Psoas muscle (tissue), 8 donors: Measurements from ENCODE around the gene FGD1. TPM values are rescaled to one million over a fixed set of nuclear protein-coding genes. Genes with fewer than 3 reads are reported as not detected.

ENCODE experiments used
- ATAC-seq, 4 donors: fragments of 200-7000 bp; cut with Tn5 transposase; one replicate each; pipeline ENCODE4 v1.9.1; 2020; ENCODE audit warnings: moderate library complexity in 3 of 4, mild to moderate bottlenecking in 2 of 4
- DNase-seq, 2 donors: peaks; one replicate each; pipeline ENCODE4 v3.0.0-alpha.2; 2020
- H3K27ac ChIP-seq: fragments of 200-600 bp; one replicate; pipeline ENCODE4 v1.8.0; 2022
- H3K27me3 ChIP-seq, 3 donors: fragments of 200-600 bp in 1 of 3; one replicate each; pipeline versions ENCODE4 v1.6.1 to v1.8.0; 2013 to 2022; ENCODE audit warnings: low read length in 2 of 3, mild to moderate bottlenecking in 2 of 3, moderate library complexity in 1 of 3; ENCODE audit not compliant: insufficient read depth in 3 of 3
- H3K36me3 ChIP-seq, 2 donors: fragments of 200-600 bp in 1 of 2; one replicate each; pipeline versions ENCODE4 v1.6.1 to v1.8.0; 2013 to 2022; ENCODE audit warnings: low read depth in 1 of 2, mild to moderate bottlenecking in 1 of 2, moderate library complexity in 1 of 2; ENCODE audit not compliant: insufficient read depth in 1 of 2
- H3K4me1 ChIP-seq: fragments of 200-600 bp; one replicate; pipeline ENCODE4 v1.8.0; 2022
- H3K4me3 ChIP-seq: fragments of 200-600 bp; one replicate; pipeline ENCODE4 v1.8.0; 2022; ENCODE audit warnings: mild to moderate bottlenecking
- H3K9me3 ChIP-seq: fragments of 200-600 bp; one replicate; pipeline ENCODE4 v1.8.0; 2022
- WGBS, 3 donors: extraction: QIAGEN DNeasy Blood & Tissue Kit; methylation state at CpG; one replicate each; pipeline versions ENCODE4 v1.1.6 to v1.1.7; 2013; 5-methylcytosine and 5-hydroxymethylcytosine counted together
- intact Hi-C, 2 donors: fragments of 100-400 bp; cut with DNase I; formaldehyde crosslinking; loops; one replicate each; pipeline versions ENCODE4 v1.11.0 to v1.14.2; 2022
- polyA plus RNA-seq, 3 donors: library from polyadenylated mRNA; stranded (reverse); fragments of 200-250 nt; gene quantifications; one replicate each; pipeline ENCODE4 v1.2.3, GENCODE V29; 2013
- total RNA-seq, 4 donors: library from RNA; stranded (reverse); fragmentation: NEBNext Ultra II Directional in 2 of 4; extraction: Animal tissue kit (Norgen Biotek cat#: 25700) in 2 of 4; gene quantifications; one replicate each; pipeline versions ENCODE4 v1.2.1 to v1.2.4, GENCODE V29; 2021 to 2023
- TF ChIP-seq, protein P1 (sequence below): fragments of 200-600 bp; IDR thresholded peaks from one replicate; pipeline ENCODE4 v1.8.0; 2022; ENCODE audit warnings: antibody characterized with exemption
- donor health status: healthy with polysubstance abuse.
- donor health status: DM: no; HTN: no; CAD: no; lungs with moderate emphysema.
- donor health status: Bipolar disorder and iron deficiency.
- donor health status: healthy.
- donor health status: DM: yes; HTN: yes; CAD: no.
- donor health status: DM: no; HTN: no; CAD: no.
- donor health status: DM: no; HTN: no; CAD: no.
- donor health status: DM: yes; HTN: yes; CAD: no.

Gene FGD1
- total and polyA plus RNA-seq, 7 donors: 0.38 to 2.1 (median 0.84) TPM

DNA sequence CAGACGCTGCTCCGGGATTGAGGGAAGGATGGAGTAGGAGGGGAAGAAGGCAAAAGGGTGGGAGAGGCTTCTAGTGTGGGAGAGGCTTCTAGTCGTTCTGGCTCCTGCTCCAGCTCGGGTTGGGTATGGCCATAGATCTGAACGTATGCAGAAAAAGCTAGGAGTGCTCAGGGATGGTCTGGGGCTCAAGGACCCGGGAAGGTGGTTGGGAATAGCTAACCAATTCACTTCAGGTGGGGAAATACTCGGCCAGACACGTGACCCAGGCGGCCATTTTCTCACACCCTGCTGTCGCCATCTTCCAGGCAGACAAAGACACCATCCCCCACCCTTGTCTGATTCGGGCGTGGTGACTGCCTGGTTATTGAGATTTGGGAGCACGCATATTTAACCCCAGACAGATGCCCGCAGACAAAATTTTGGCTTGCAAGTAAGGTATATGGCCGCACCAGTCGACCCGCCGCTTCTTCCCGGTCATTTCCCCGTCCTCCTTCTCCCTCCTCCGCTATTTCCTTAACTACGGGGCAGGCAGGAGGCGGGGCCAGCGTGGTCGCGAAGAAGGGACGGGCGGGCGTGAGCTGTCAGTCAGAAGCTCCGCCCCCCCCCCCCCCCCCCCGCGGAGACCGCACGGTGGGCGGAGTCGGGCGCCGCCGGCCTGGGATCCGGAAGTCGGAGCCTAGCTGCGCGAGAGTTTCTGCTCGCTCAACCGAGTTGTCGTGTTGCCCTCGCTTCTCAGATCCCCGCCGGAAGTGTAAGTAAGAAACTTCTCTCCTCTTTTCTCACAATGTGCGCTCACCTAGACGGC, 33.7 kb upstream of the FGD1 start, which contains the start of gene GNL3L:
GNL3L (plus strand) TSS at position 668 of the 805 bp plus-strand sequence. CDS start 2,348 bp downstream, outside the sequence.
- TF ChIP-seq, protein P1, sequence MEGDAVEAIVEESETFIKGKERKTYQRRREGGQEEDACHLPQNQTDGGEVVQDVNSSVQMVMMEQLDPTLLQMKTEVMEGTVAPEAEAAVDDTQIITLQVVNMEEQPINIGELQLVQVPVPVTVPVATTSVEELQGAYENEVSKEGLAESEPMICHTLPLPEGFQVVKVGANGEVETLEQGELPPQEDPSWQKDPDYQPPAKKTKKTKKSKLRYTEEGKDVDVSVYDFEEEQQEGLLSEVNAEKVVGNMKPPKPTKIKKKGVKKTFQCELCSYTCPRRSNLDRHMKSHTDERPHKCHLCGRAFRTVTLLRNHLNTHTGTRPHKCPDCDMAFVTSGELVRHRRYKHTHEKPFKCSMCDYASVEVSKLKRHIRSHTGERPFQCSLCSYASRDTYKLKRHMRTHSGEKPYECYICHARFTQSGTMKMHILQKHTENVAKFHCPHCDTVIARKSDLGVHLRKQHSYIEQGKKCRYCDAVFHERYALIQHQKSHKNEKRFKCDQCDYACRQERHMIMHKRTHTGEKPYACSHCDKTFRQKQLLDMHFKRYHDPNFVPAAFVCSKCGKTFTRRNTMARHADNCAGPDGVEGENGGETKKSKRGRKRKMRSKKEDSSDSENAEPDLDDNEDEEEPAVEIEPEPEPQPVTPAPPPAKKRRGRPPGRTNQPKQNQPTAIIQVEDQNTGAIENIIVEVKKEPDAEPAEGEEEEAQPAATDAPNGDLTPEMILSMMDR: no peak
- peak within 1 kb of the TSS; percentile 84 for H3K27ac ChIP-seq
- H3K4me3 ChIP-seq: peak within 1 kb of the TSS; percentile 81
- ATAC-seq: peak; percentile 94 to 96 (median 94)
- intact Hi-C loops: loop anchor here (5.0 to 10.0 kb wide), 2 partner anchors 87 to 1195 kb away; partner anchors contain the start of gene TSR2 (in 1 of the 2)
- H3K36me3 ChIP-seq: peaks cover 3 to 13% of the 10 kb centered on the region in 2 donors
- peak; percentile 83 to 94 for DNase-seq
- H3K4me1 ChIP-seq: no peaks in the 10 kb centered on the region
- peaks cover 0 to 7% (median 0%) of the 10 kb centered on the region in 3 donors for H3K27me3 ChIP-seq
- no peaks in the 10 kb centered on the region for H3K9me3 ChIP-seq
- 1 to 32% (median 2%) methylated on average over 27 to 44 of the region's 51 CpGs for WGBS, 3 donors

DNA sequence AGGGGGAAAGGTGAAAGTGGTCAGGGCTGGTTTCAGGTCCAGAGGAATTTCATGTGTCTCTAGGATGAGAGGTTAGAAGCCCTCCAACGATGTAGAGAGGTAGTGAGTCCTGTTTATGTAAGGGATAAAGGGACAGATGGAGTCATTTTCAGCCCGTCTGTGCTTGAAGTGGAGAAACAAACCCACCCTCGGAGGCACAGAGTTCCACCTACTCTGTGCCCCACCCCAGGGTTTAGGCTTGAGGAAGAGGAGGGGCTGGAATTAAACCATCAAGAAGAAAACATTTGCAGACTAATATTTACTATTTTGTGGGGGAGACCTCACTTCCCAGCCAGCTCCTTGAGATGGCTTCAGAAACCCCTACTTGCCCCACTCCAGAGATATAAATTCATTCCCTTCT, 33.1 kb upstream of the FGD1 start:
- H3K27me3 ChIP-seq: peaks cover 0 to 4% (median 0%) of the 10 kb centered on the region in 3 donors
- no peaks in the 10 kb centered on the region for H3K9me3 ChIP-seq
- no peaks in the 10 kb centered on the region for H3K4me1 ChIP-seq
- intact Hi-C loops: no loop called here
- peaks cover 3 to 13% of the 10 kb centered on the region in 2 donors for H3K36me3 ChIP-seq
- TF ChIP-seq, protein P1: no peak
- H3K27ac ChIP-seq: peak overlapping the region; percentile 84
- DNase-seq: no peak
- 49 to 59% (median 58%) methylated on average over 3 of the region's 3 CpGs for WGBS, 3 donors
- ATAC-seq: no peak
- H3K4me3 ChIP-seq: peak overlapping the region; percentile 81

DNA sequence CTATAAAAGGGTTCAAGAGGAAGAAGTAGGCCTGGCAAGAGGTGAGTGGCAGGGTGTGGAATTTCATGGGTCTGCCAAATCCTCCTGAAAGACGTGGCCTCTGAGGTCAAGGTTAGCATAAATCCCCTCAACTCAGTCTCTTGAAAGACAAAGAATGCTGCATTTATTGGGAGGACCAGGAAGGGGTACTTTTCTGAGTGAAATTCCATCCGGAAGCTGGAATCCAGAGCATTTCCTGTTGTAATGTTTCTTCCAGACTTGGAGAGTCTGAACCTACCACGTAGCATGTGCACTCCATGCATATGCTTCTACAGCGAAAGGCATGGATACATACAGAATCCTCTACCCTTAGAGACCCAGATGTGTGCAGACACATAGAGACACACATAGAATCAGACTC, 13.4 kb upstream of the FGD1 start:
- ATAC-seq (no peak), DNase-seq (no peak)
- TF ChIP-seq, protein P1: no peak
- Histone ChIP-seq H3K27ac (no peak overlapping the region), H3K4me3 (no peak overlapping the region), H3K4me1 (no peaks in the 10 kb centered on the region), H3K36me3 (no peaks in the 10 kb centered on the region), H3K9me3 (peaks cover 5% of the 10 kb centered on the region), H3K27me3 (peaks cover 0 to 4% (median 0%) of the 10 kb centered on the region in 3 donors)
- WGBS, 3 donors: 23 to 49% (median 41%) methylated on average over 4 of the region's 4 CpGs
- intact Hi-C loops: no loop called here

DNA sequence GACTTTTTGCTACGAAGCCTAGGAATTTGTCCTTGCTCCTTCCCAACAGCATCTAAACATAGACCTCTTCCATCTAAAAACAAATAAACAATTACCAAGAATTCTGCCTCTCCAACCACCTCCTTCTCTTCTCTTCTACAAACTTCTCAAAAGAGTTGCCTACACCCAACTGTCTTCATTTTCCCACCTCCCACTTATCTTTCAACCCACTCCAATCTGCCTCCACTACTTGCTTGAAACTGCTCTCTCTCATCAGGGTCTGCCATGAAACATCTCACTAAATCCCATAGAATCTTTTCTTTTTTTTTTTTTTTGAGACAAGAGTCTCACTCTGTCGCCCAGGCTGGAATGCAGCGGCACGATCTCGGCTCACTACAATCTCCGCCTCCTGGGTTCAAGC, 902 bp upstream of the FGD1 start:
- Histone ChIP-seq H3K4me3 (no peak overlapping the region), H3K36me3 (no peaks in the 10 kb centered on the region), H3K4me1 (no peaks in the 10 kb centered on the region), H3K9me3 (no peaks in the 10 kb centered on the region), H3K27ac (no peak overlapping the region), H3K27me3 (peaks cover 0 to 29% (median 0%) of the 10 kb centered on the region in 3 donors)
- intact Hi-C loops: no loop called here
- TF ChIP-seq, protein P1: no peak
- no peak for ATAC-seq
- 77 to 82% (median 78%) methylated on average over 6 of the region's 6 CpGs for WGBS, 3 donors
- no peak for DNase-seq
